ENCODE measurements around the gene PPFIA2.

The PPFIA2 gene

GRCh38 chr12:81386101-81386500, 373.0 kb downstream of the PPFIA2 start:
- TF ChIP-seq NFIC (IDR thresholded peaks at IDR 0.05): no peak
- TF ChIP-seq EP300 (IDR thresholded peaks at IDR 0.05; ENCODE audit: borderline replicate concordance): no peak
- TF ChIP-seq REST (IDR thresholded peaks at IDR 0.05; ENCODE audit: low read depth): no peak
- TF ChIP-seq TEAD4 (IDR thresholded peaks at IDR 0.05): no peak
- no peak for TF ChIP-seq ZBTB7A (IDR thresholded peaks at IDR 0.05; ENCODE audit: low read depth)
- TF ChIP-seq MAX (IDR thresholded peaks at IDR 0.05): no peak

- TF ChIP-seq USF1 (IDR thresholded peaks at IDR 0.05) (no peak), TCF12 (IDR thresholded peaks at IDR 0.05; ENCODE audit: low read depth) (no peak), YY1 (IDR thresholded peaks at IDR 0.05; ENCODE audit: low read depth) (no peak), CEBPB (IDR thresholded peaks at IDR 0.05) (no peak), TEAD4 (IDR thresholded peaks at IDR 0.05) (no peak), MAX (IDR thresholded peaks at IDR 0.05) (no peak), NFIC (IDR thresholded peaks at IDR 0.05) (no peak), FOXM1 (IDR thresholded peaks at IDR 0.05; ENCODE audit: borderline replicate concordance, low read depth) (no peak), REST (IDR thresholded peaks at IDR 0.05; ENCODE audit: low read depth) (no peak)
Observed at GRCh38 chr12:81381951-81382350, 377.2 kb downstream of the PPFIA2 start.

- TF ChIP-seq EGR1 (IDR thresholded peaks at IDR 0.05): no peak
- TF ChIP-seq REST (IDR thresholded peaks at IDR 0.05; ENCODE audit: low read depth): no peak
- no peak for TF ChIP-seq TAF1 (IDR thresholded peaks at IDR 0.05; ENCODE audit: low read depth)
- no peak for TF ChIP-seq RAD21 (IDR thresholded peaks at IDR 0.05; ENCODE audit: low read depth)
- TF ChIP-seq CEBPB (IDR thresholded peaks at IDR 0.05): no peak
- TF ChIP-seq USF1 (IDR thresholded peaks at IDR 0.05): no peak
- no peak for TF ChIP-seq TEAD4 (IDR thresholded peaks at IDR 0.05)
- TF ChIP-seq FOXM1 (IDR thresholded peaks at IDR 0.05; ENCODE audit: borderline replicate concordance, low read depth): no peak
- no peak for TF ChIP-seq MAX (IDR thresholded peaks at IDR 0.05)
- TF ChIP-seq YY1 (IDR thresholded peaks at IDR 0.05; ENCODE audit: low read depth): no peak
- no peak for TF ChIP-seq NFIC (IDR thresholded peaks at IDR 0.05)
- no peak for TF ChIP-seq ZBTB7A (IDR thresholded peaks at IDR 0.05; ENCODE audit: low read depth)
- TF ChIP-seq CREB1 (IDR thresholded peaks at IDR 0.05; ENCODE audit: low read depth): no peak
- no peak for TF ChIP-seq EP300 (IDR thresholded peaks at IDR 0.05; ENCODE audit: borderline replicate concordance)
- no peak for TF ChIP-seq TCF12 (IDR thresholded peaks at IDR 0.05; ENCODE audit: low read depth)
Observed at GRCh38 chr12:81378601-81379285, 380.4 kb downstream of the PPFIA2 start.

GRCh38 chr12:81377771-81378170, 381.4 kb downstream of the PPFIA2 start:
- TF ChIP-seq EP300 (IDR thresholded peaks at IDR 0.05; ENCODE audit: borderline replicate concordance) (no peak), EGR1 (IDR thresholded peaks at IDR 0.05) (no peak), RAD21 (IDR thresholded peaks at IDR 0.05; ENCODE audit: low read depth) (no peak), NFIC (IDR thresholded peaks at IDR 0.05) (no peak), YY1 (IDR thresholded peaks at IDR 0.05; ENCODE audit: low read depth) (no peak), TCF12 (IDR thresholded peaks at IDR 0.05; ENCODE audit: low read depth) (no peak), TEAD4 (IDR thresholded peaks at IDR 0.05) (no peak), TAF1 (IDR thresholded peaks at IDR 0.05; ENCODE audit: low read depth) (no peak), REST (IDR thresholded peaks at IDR 0.05; ENCODE audit: low read depth) (no peak), CEBPB (IDR thresholded peaks at IDR 0.05) (no peak), MAX (IDR thresholded peaks at IDR 0.05) (no peak), USF1 (IDR thresholded peaks at IDR 0.05) (no peak)
